GM19455 (cell line): ENCODE measurements around the gene PPP1R7.

Source experiments
- ATAC-seq: cut with Tn5 transposase; IDR thresholded peaks from one replicate; pipeline ENCODE4 v1.9.1; 2021; ENCODE audit not compliant: unreplicated experiment

PPP1R7 gene

DNA sequence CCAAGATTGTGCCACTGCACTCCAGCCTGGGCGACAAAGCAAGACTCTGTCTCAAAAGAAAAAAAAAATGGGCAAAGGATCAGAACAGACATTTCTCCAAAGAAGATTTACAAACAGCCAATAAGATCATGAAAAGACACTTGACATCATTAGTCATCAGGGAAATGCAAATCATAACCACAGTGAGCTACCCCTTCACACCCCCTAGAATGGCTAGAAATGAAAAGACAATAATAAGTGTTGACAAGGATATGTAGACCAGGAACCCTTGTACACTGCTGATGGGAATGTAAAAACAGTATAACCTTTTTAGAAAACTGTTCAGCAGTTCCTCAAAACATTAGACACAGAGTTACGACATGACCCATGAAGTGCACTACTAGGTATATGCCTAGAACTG lies 29.8 kb upstream of the PPP1R7 start:
- no peak for ATAC-seq

GRCh38 chr2:241121008-241121407 lies 29.3 kb upstream of the PPP1R7 start:
- no peak for ATAC-seq

DNA sequence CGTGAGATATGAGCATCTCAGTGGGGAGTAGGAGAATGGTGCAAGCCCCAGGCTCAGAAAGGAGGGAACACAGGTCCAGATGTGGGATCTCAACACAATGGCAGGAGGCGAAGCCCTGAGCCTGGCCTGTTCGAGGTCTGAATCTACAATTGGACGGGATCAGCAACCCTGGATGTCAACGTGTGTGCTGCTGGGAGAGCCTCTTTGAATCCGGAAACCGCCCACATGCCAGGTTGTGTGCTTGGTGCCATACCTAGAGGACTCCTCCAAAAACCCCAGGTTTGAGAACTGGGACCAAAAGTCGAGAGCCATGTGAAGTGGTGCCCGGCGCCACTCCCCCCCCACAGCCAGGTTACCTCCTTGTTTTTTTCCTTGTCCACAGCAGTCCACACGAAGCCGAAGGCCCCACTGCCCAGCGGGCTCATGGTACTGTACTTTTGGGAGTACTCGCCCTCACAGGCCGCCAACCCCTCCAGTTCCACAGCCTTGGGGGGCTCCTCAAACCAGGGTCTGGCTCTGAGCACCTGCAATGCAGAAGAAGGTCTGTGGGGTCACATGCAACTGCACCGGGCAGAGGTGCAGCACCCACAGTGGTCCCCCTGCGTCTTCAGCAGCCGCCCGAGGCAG lies 27.8 kb upstream of the PPP1R7 start:
- ATAC-seq, result no peak

- no peak for ATAC-seq
Observed at GRCh38 chr2:241123816-241124536, 26.3 kb upstream of the PPP1R7 start.

DNA sequence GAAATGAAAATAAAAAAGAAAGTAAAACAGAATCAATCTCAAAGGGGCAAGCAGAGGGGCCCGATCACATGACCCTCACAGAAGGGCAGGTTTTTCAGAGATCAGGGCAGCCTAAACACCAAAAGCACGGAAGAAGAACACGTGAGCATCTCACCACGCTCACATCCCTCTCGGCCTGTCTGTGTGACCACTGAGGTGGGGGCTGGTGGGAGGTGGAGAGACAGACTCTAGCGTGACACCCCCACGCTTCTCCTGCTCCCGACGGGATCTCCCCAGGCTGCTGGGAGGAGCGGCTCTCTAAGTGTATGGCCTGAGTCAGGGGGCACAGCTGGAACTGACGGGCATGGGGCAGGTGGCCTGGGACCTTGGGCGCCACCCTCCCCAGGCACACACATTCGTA lies 24.6 kb upstream of the PPP1R7 start:
- no peak for ATAC-seq

DNA sequence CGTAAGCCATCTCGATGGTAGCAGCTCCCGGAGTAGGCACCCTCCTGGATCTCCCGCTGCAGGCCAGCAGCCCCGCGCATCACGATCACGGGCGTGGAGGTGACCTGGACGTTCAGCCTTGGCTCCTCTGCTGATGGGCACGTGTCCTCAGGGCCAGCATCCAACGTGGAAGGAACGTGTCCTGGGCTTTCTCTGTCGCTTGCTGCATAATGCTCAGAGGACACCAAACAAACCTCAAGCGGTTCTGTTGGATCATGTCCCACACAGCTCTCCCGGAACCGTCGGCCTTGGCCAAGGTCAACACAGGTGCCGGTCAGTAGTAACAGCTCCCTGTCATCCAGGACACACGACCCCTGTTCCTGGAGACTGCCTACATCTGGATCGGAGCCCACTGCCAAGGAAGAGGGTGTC lies 24.1 kb upstream of the PPP1R7 start:
- no peak for ATAC-seq

DNA sequence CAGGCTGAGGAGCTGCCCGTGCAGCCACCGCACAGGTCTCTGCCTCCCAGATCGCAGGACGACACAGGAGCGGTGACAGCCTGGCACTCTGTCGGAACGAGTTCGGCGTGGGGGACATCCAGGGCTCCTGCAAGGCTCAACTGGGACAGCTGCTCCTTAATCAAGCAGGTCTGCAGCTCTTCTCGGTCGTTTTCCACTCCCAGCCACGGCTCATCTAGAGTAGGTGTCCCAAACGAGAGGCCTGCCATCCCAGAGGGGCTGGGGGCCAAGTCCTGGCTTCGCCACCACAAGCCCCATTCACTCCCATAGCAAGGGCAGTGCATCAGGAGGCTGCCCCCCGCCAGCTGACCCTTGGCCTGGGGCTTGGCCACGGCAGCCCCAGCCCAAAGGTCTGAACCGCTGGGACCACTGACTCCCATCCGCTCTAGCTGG lies 23.5 kb upstream of the PPP1R7 start:
- ATAC-seq, result no peak

DNA sequence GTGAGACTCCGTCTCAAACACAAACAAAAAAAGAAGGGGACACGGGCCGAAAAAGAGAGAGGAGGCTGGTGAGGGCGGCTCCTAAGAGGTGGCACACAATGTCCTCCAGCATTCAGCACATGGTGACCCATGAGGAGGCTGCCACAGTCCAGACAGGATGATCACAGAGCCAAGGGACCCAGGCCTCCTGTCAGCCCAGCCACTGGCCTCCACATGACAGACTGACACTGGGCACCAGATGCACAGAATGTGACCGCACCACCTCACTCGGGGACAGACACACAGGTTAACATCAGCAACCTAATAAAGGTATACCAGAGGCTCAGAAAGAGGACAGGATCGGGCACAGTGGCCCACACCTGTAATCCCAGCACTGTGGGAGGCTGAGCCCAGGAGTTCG lies 22.0 kb upstream of the PPP1R7 start:
- ATAC-seq, result no peak

- no peak for ATAC-seq
Observed at GRCh38 chr2:241129086-241129871, 21.0 kb upstream of the PPP1R7 start.

GRCh38 chr2:241130316-241130715 lies 20.0 kb upstream of the PPP1R7 start:
- no peak for ATAC-seq

- ATAC-seq, result no peak
Observed at GRCh38 chr2:241131531-241131930, 18.7 kb upstream of the PPP1R7 start.

GRCh38 chr2:241132538-241133435 lies 17.5 kb upstream of the PPP1R7 start:
- no peak for ATAC-seq

- no peak for ATAC-seq
Observed at GRCh38 chr2:241133436-241133820, 16.8 kb upstream of the PPP1R7 start.

DNA sequence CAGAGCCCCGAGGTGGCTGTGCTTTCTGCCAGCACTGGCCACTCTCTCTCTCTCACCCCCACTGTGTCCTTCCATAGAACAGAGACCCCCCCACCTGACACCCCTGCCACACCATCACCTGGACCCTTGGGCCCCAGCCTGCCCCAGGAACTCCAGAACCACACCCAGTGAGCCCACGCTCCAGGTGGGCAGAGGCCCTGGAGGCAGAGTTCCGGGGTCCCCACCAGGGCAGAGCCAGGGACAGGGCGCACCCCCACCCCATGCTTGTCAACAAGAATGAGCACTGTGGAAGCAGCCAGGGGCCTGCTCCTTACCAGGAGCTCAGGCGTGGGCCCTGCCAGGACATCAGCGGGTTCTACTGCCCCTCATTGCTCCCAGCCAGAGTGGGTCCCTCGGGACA lies 15.6 kb upstream of the PPP1R7 start:
- ATAC-seq, result no peak

GRCh38 chr2:241135737-241136136 lies 14.5 kb upstream of the PPP1R7 start:
- no peak for ATAC-seq

DNA sequence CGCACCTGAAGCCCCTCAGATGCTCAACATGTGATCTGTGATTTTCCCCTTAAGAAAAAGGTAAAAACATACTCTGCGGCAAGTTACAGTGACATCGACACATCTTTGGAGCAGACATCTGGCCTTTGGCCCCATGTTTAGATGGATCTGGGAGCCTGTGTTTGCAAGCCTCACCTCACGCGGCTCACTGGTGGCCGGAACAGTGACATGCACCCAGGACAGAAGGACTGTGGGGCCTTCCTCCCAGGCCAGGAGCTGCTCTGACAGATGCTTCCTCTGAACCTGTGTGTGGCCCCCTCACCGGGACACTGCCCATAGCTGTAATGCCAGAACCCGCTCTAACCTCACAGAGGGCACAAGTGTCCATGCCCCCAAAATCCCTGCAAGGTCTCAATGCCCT lies 14.1 kb upstream of the PPP1R7 start:
- no peak for ATAC-seq

GRCh38 chr2:241136661-241137260 lies 13.5 kb upstream of the PPP1R7 start:
- ATAC-seq, result no peak

GRCh38 chr2:241137276-241138190 lies 12.7 kb upstream of the PPP1R7 start:
- no peak for ATAC-seq

GRCh38 chr2:241138471-241138870 lies 11.8 kb upstream of the PPP1R7 start:
- no peak for ATAC-seq
